ACC112 (cell line): ENCODE data around the gene MAGOH.

Experiments used
- H2AFZ ChIP-seq: fragments of 200-600 bp; sonication (generic); one replicate; pipeline ENCODE4 v1.6.0; 2017; ENCODE audit warnings: antibody characterized with exemption, low read length; ENCODE audit not compliant: unreplicated experiment
- H3K27ac ChIP-seq: fragments of 200-600 bp; sonication (generic); 2 replicates; pipeline ENCODE4 v1.5.1; 2014; ENCODE audit warnings: low read depth, mild to moderate bottlenecking, antibody characterized with exemption, low read length, moderate library complexity
- H3K27me3 ChIP-seq: fragments of 200-600 bp; sonication (generic); 2 replicates; pipeline ENCODE4 v1.6.1; 2014; ENCODE audit warnings: mild to moderate bottlenecking, antibody characterized with exemption, low read length, moderate library complexity, mixed read lengths; ENCODE audit not compliant: insufficient read depth
- H3K36me3 ChIP-seq: fragments of 200-600 bp; sonication (generic); 2 replicates; pipeline ENCODE4 v1.6.1; 2016; ENCODE audit warnings: mild to moderate bottlenecking, antibody characterized with exemption, low read length, moderate library complexity, mixed read lengths; ENCODE audit not compliant: insufficient read depth
- H3K4me1 ChIP-seq: fragments of 200-600 bp; sonication (generic); one replicate; pipeline ENCODE4 v1.6.1; 2016; ENCODE audit warnings: low read length, mixed read lengths; ENCODE audit not compliant: insufficient read depth, unreplicated experiment, control insufficient read depth
- H3K4me3 ChIP-seq: fragments of 200-600 bp; sonication (generic); 2 replicates; pipeline ENCODE4 v1.5.1; 2014; ENCODE audit warnings: mild to moderate bottlenecking, low read depth, low read length
- H3K79me2 ChIP-seq: fragments of 200-600 bp; sonication (generic); one replicate; pipeline ENCODE4 v1.6.0; 2016; ENCODE audit warnings: low read length; ENCODE audit not compliant: control insufficient read depth, unreplicated experiment, insufficient read depth

Gene MAGOH

DNA sequence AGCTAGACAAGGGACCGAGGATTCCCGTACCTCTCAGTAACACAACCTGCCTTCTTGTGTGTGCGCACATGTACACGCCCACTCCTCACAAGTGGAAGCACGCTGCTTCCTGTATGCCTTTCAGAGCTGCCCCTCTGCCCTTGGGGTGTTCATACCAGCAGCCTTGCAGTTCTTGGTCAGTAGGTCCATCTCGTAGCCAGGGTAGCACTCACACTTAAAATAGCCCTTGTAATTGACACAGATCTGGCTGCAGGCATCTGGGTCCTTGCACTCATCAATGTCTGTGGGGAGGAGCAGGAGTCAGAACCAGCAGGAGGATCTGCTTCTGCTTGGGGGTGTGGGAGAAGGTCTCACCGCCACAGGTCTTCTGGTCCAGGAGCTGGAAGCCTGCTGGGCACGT is 32.6 kb upstream of the MAGOH start:
- no peaks in the 10 kb centered on the region for H3K79me2 ChIP-seq
- H3K36me3 ChIP-seq = peaks cover 4% of the 10 kb centered on the region; the same call in 1 of the 2 replicates
- no peak overlapping the region for H3K4me3 ChIP-seq

DNA sequence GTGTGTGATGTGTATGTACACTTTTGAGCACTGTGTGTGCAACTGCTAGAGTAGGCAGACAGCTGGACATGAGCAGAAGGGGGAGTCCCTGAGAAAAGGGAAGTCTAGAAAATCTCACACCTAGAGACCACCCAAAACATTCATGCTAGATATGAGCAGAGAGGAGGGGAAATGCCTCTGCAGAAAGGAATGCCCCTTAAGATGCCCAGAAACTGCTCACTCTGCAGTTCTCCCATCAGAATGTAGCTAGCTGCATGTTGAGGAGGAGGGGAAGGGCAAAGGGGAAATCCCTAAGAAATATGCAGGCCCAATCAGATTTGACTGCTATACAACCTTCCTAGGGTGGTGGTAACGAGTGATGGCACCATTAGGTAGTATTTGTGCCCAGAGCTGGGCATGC is 31.8 kb upstream of the MAGOH start:
- Histone ChIP-seq H3K79me2 (no peaks in the 10 kb centered on the region), H2AFZ (no peak overlapping the region), H3K4me3 (no peak overlapping the region), H3K27ac (no peak overlapping the region), H3K4me1 (no peaks in the 10 kb centered on the region), H3K27me3 (no peaks in the 10 kb centered on the region), H3K36me3 (peaks cover 4% of the 10 kb centered on the region; the same call in 1 of the 2 replicates)

More for the DNA sequence above, 32.6 kb upstream of the MAGOH start:
- Histone ChIP-seq H3K27ac (no peak overlapping the region), H3K4me1 (no peaks in the 10 kb centered on the region), H3K27me3 (no peaks in the 10 kb centered on the region), H2AFZ (no peak overlapping the region)

DNA sequence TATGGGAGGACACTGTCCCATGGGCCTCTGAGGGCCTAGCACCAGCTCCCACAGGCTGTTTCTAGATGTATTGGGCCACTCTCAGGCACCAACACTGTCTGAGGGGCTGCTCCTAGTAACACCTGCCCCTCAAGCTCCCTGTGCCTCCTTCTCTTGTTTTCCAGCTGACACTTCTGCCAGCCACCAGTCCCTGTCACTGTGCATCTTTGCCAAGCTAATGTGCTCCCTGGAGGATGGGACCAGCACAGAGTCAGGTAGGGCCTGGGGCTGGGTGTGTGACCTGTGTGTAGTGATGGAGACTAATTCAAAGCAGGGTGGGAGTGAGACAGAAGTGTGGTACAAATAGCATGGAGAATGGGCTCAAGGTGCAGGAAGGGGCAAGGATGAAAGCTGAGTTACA is 29.4 kb upstream of the MAGOH start:
- H3K27ac ChIP-seq = no peak overlapping the region
- H3K36me3 ChIP-seq = peaks cover 4% of the 10 kb centered on the region; the same call in 1 of the 2 replicates
- H3K4me1 ChIP-seq = no peaks in the 10 kb centered on the region
- no peaks in the 10 kb centered on the region for H3K27me3 ChIP-seq
- no peak overlapping the region for H3K4me3 ChIP-seq
- H2AFZ ChIP-seq = no peak overlapping the region
- H3K79me2 ChIP-seq = no peaks in the 10 kb centered on the region

DNA sequence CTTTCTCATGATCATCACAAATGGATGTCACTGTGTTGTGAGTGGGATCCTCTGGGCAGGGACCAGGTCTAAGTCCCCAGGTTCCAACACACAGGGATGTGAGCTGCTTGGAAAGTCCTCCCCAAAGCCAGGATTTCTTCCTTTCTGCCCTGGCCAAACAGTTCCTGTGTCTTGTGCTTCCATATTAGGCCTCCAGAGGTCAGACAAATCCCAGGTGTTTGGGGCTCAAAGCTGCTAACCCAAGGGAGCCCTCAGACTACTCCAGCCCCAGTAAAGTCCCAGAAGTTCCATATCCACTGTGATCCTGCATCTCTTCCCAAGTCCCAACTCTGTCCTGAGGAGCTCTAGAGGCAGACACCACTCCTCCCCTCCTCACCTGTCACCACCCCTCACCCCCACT is 27.7 kb upstream of the MAGOH start:
- Histone ChIP-seq H3K27ac (no peak overlapping the region), H2AFZ (no peak overlapping the region), H3K4me1 (no peaks in the 10 kb centered on the region), H3K27me3 (no peaks in the 10 kb centered on the region), H3K79me2 (no peaks in the 10 kb centered on the region), H3K36me3 (peaks cover 4% of the 10 kb centered on the region; the same call in 1 of the 2 replicates), H3K4me3 (no peak overlapping the region)

DNA sequence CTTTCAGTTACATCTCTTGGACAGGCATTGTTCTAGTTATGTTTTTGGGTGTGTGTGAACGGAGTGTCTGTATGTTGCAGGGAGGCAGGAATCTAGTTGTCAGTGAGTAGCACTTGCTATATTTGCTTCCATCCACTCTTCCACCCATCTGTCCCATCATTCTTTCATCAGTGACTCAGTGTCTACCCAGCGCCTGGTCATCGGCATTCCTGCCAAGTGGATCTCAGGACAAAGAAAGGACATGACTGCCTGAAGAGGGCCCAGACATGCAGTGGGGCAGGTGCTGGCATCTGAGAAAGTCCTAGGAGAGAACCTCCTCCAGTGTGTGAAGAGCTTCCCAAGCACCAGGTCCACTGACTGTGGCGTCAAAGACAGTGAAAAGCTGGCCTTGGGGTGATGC is 27.3 kb upstream of the MAGOH start:
- Histone ChIP-seq H3K4me3 (no peak overlapping the region), H3K27ac (no peak overlapping the region), H3K4me1 (no peaks in the 10 kb centered on the region), H3K36me3 (peaks cover 3% of the 10 kb centered on the region; the same call in 1 of the 2 replicates), H2AFZ (no peak overlapping the region), H3K27me3 (no peaks in the 10 kb centered on the region), H3K79me2 (no peaks in the 10 kb centered on the region)

DNA sequence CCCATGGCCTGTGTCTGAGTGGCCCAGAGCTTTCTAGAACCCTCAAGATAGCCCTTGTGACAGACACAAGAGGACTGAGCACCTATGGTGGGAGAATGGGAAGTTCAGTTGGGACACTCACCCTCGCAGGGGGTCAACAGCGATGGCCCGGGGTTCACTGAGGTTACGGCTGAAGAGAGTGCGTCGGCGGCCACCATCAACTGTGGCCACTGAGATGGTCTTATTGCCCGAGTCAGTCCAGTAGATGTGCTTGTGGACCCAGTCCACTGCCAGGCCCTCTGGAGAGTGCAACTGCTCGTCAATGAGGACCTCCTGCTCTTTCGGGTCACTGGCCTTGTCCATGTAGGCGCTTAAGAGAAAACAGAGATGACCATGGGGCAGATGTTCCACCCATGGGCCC is 25.7 kb upstream of the MAGOH start:
- Histone ChIP-seq H3K4me3 (no peak overlapping the region), H3K27ac (no peak overlapping the region), H3K79me2 (no peaks in the 10 kb centered on the region), H2AFZ (no peak overlapping the region), H3K36me3 (peaks cover 3% of the 10 kb centered on the region; the same call in 1 of the 2 replicates), H3K27me3 (no peaks in the 10 kb centered on the region), H3K4me1 (no peaks in the 10 kb centered on the region)

DNA sequence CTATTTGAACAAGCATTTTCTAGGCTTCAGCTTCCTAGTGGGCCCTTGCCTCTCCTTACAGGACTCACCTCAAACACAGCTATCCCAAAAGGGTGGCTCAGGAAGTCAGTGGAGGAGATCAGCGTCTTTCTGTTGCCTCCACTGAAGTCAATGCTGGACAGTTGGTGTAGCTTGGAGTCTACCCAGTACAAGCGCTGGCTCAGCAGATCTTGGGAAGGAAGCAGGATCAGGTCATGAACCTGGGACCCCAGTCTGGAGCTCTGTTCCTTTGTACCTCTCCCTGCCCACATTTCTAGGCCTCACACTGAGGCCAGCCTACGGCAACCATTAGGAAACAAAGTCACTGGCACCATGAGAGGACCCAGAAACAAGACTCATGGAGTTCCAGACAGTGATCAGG is 23.7 kb upstream of the MAGOH start:
- Histone ChIP-seq H3K27me3 (no peaks in the 10 kb centered on the region), H3K4me1 (no peaks in the 10 kb centered on the region), H3K79me2 (no peaks in the 10 kb centered on the region), H3K4me3 (no peak overlapping the region), H3K36me3 (peaks cover 3% of the 10 kb centered on the region; the same call in 1 of the 2 replicates), H3K27ac (no peak overlapping the region), H2AFZ (no peak overlapping the region)

DNA sequence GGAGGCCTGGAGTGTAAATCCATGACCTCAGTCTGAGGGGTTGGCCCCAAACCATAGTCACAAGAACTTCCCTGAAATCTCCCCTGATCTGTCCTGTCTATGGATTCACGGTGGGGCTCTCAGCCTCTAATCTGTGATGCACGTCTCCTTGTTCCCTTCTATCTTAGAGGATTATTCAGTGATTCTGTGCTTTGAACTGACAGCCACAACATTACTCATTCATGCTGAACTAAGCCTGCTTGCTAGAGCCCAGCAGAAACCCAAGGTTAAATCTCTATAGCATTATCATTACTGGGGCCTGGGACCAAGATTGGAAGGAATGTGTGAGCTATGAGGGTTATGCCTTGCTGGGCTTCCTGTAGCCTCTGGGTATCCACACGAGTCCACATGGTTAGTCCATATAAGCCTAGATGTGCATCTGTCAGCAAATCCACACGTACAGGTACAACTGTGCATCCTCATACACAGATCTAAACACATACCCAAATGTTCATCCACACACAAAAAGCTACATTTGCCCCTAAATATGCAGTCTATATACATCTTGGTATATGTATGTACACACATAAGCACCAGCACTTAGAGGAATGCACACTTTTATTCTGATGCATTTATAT is 22.4 kb upstream of the MAGOH start:
- Histone ChIP-seq H3K79me2 (no peaks in the 10 kb centered on the region), H3K36me3 (peaks cover 3% of the 10 kb centered on the region; the same call in 1 of the 2 replicates)

DNA sequence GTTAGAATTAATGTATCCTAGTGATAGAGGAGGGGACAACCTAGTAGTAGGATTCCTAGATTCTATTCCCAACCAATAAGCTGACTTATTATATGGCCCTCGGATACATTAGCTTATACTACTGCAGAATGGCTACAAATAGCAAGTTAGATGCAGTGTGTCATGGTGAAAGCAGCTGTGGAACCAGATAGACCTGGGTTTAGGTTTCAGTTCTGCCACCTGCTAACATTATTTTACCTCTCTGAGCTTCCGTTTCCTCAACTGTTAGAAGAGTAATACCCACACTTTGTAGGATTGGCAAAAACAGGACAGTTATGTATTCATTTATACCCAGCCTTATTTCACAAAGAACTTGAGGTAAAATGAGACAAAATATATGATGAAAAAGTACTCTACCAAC is 21.6 kb upstream of the MAGOH start:
- H3K36me3 ChIP-seq = peaks cover 3% of the 10 kb centered on the region; the same call in 1 of the 2 replicates
- H3K27me3 ChIP-seq = no peaks in the 10 kb centered on the region
- H3K27ac ChIP-seq = no peak overlapping the region
- no peaks in the 10 kb centered on the region for H3K4me1 ChIP-seq
- H2AFZ ChIP-seq = no peak overlapping the region
- no peaks in the 10 kb centered on the region for H3K79me2 ChIP-seq
- H3K4me3 ChIP-seq = no peak overlapping the region

More for the DNA sequence above, 22.4 kb upstream of the MAGOH start:
- no peaks in the 10 kb centered on the region for H3K27me3 ChIP-seq
- H3K4me1 ChIP-seq = no peaks in the 10 kb centered on the region
- H3K4me3 ChIP-seq = no peak overlapping the region
- H3K27ac ChIP-seq = no peak overlapping the region
- no peak overlapping the region for H2AFZ ChIP-seq

DNA sequence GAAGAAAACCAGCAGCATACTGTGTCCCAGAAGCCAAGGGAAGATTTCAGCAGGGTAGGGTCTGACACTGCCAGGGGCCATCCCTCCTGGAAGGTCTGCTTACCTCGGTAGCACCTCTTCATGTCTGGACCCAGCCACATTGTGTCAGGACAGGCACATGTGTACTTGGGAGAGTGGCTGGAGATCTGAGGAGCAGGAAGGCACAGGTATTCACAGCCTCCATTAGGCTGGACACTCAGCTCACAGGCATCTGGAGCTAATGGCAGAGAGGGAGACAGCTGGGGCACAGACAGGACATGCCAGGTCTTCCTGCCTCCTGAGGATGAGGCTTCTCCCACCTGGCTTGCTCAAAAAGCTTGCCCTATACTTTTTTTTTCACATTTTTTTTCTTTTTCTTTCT is 19.9 kb upstream of the MAGOH start:
- peaks cover 7% of the 10 kb centered on the region for H3K4me1 ChIP-seq
- no peaks in the 10 kb centered on the region for H3K79me2 ChIP-seq
- no peak overlapping the region for H2AFZ ChIP-seq
- H3K27me3 ChIP-seq = no peaks in the 10 kb centered on the region
- no peak overlapping the region for H3K4me3 ChIP-seq
- H3K36me3 ChIP-seq = peaks cover 3% of the 10 kb centered on the region; the same call in 1 of the 2 replicates
- no peak overlapping the region for H3K27ac ChIP-seq

DNA sequence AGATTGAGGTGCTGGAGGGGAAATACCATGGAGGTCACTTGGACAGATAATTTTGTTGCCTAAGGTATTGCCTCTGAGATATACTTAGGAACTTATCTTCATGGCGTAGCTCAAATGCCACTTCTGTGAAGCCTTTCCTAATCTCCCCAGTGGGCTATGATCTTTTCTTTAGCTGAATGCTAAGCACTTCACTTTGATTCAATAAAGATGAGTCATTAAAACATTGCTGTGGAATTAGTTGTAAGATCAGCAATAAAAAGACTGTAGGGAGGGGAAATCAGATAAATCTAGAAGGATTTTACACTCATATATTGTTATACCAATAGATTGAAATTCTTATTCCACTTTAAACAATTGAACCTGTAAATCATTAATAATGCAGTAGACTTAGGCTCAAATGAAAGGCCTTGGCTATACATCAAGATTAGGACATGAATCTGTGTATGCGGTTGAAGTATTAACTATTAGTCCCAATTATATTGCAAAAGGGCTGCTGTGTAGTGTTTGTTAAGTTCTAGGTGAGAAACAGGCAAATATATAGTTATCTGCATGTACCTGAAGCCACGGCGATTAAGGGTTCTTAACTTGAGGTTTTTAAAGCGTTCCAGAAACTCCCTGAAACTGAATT is 19.2 kb upstream of the MAGOH start:
- Histone ChIP-seq H3K27me3 (no peaks in the 10 kb centered on the region), H3K27ac (no peak overlapping the region), H3K4me1 (peaks cover 7% of the 10 kb centered on the region), H3K36me3 (peaks cover 3% of the 10 kb centered on the region; the same call in 1 of the 2 replicates), H3K4me3 (no peak overlapping the region), H3K79me2 (no peaks in the 10 kb centered on the region), H2AFZ (no peak overlapping the region)
